Activated CD4-positive, alpha-beta T cell treated with anti-CD3 and anti-CD28 coated beads, Interleukin-2, amount 50 U/mL, for 16 hours (primary cell): ENCODE data around the gene IFIT3.
"Not testable (repeated sequence)": the region's sequence is repeated elsewhere in the genome, so short reads cannot be mapped to it uniquely, and the experiment has no call there.

Source experiments
- DNase-seq: peaks from one replicate; pipeline ENCODE4 v3.0.0-alpha.2; 2020

The IFIT3 gene

DNA sequence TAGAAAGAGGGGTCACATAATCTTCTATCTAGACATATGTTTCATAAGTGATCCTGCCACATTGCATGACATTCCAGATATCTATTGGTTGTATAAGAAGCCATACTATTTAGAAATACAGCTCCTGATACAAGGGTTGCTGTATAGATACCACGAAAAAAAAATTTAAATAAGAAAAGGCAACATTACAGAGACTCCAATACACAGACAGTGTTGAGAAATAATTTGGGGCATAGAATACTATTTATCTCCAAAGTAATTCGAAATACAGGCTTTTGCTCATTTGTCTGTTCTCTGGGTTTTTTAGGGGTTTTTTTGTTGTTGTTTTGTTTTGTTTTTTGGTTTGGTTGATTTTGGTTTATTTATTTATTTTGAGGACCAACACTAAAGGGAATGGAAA is 23.4 kb upstream of the IFIT3 start:
- DNase-seq, result no peak

DNA sequence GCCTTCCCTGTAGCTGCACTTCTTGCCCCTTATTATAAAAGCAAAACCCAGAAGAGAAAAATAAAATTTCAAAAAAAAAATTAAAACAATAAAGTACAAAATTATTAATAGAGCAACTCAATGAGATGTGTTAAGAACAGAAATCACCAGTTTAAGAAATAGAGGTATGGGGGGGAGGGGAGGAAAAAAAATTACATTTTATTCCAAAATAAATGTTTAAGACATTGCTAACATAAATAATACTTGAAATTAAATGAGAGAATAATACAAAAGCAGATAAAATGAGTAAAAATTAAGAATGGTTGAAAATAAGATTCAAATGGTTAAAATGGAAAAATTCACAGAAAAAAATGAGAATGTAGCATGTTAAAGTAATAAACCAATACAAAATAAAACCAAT is 22.9 kb upstream of the IFIT3 start:
- DNase-seq, result no peak

DNA sequence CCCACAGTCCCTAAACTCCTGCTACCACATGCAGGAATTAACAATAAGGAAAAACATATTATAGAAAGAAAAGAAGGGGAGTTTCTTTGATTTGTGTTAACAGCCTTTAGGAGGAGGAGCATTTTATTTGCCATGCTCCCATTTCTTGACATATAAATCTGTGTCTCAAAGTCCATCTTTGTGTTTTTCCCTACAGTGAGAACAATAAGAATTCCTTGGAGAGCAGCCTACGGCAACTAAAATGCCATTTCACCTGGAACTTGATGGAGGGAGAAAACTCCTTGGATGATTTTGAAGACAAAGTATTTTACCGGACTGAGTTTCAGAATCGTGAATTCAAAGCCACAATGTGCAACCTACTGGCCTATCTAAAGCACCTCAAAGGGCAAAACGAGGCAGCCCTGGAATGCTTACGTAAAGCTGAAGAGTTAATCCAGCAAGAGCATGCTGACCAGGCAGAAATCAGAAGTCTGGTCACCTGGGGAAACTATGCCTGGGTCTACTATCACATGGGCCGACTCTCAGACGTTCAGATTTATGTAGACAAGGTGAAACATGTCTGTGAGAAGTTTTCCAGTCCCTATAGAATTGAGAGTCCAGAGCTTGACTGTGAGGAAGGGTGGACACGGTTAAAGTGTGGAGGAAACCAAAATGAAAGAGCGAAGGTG is 21.9 kb upstream of the IFIT3 start:
- DNase-seq, result no peak

DNA sequence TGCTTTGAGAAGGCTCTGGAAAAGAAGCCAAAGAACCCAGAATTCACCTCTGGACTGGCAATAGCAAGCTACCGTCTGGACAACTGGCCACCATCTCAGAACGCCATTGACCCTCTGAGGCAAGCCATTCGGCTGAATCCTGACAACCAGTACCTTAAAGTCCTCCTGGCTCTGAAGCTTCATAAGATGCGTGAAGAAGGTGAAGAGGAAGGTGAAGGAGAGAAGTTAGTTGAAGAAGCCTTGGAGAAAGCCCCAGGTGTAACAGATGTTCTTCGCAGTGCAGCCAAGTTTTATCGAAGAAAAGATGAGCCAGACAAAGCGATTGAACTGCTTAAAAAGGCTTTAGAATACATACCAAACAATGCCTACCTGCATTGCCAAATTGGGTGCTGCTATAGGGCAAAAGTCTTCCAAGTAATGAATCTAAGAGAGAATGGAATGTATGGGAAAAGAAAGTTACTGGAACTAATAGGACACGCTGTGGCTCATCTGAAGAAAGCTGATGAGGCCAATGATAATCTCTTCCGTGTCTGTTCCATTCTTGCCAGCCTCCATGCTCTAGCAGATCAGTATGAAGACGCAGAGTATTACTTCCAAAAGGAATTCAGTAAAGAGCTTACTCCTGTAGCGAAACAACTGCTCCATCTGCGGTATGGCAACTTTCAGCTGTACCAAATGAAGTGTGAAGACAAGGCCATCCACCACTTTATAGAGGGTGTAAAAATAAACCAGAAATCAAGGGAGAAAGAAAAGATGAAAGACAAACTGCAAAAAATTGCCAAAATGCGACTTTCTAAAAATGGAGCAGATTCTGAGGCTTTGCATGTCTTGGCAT is 21.1 kb upstream of the IFIT3 start:
- no peak for DNase-seq

DNA sequence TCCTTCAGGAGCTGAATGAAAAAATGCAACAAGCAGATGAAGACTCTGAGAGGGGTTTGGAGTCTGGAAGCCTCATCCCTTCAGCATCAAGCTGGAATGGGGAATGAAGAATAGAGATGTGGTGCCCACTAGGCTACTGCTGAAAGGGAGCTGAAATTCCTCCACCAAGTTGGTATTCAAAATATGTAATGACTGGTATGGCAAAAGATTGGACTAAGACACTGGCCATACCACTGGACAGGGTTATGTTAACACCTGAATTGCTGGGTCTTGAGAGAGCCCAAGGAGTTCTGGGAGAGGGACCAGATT is 20.6 kb upstream of the IFIT3 start:
- no peak for DNase-seq

DNA sequence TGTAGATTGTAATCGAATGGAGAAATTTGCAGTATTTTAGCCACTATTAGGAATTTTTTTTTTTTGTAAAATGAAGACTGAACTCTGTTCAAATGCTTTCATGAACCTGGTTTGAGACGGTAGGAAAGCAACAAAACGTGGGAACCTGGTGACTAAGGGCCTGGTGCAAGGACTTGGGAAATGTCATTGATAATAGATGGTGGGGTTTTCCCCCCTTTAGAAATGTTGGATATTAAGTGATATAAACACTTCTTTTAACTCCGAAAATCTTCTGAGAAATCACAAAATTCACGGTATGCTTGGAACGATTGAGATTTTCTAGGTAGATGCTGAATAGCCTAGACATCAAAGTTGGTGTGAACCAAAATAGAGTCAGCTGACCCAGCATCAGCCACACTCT is 19.5 kb upstream of the IFIT3 start:
- no peak for DNase-seq

DNA sequence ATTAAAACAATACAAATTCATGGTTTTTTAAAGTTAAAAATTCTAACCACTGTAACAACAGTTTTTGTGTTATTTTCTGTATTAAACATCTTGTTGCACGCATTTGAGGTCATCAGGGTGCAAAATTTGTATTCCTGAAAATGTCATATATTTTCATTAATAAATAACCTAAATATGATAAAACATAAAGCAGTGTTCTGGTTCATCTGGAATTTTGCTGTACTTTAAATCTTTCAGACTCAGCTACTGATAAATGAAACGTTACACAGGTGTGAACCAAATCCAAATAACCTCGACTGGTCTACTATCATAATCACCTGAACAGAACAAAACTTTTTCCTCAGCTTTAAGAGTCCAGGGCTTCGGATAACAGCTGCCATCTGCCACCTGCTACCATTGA is 19.1 kb upstream of the IFIT3 start:
- no peak for DNase-seq

DNA sequence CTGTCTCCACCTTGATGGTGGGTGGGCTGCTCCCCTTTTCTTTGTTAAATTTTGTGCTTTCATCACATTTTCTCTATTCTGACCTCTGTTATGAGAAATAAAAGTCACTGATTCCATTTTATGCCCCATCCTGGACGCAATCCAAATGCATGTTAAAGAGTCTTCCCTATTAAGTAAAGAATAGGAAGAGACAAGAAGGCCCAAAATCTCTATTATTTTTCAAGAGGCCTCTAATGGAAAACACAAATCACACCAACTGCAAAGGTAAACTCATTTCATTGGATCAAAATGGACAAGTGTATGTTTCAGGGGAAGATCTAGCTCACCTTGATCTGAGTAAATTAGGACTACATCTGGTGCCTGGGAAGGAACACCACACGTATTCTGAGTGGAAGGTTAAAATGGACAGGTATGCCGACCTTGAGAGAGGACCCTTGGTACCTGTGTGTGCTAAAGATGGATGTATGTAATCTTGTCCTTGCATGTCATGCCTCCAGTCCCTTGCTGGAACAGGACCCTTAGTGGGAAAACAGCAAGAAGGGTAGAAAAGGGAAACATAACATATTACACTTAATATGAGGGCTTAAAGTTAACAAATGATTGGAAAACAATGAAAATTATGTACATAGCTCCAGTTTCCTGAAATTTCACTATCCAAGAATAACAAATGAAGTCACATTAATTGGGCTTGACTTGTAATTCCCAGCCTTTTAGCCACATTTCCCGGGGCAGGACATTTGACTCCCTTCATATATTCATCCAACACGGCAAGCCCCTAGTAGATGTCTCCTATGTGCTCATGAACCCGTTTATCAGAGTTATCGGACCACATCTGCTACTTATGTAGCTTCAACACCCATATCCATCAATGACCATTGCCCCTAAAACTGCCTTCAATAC is 18.4 kb upstream of the IFIT3 start:
- DNase-seq, result no peak

DNA sequence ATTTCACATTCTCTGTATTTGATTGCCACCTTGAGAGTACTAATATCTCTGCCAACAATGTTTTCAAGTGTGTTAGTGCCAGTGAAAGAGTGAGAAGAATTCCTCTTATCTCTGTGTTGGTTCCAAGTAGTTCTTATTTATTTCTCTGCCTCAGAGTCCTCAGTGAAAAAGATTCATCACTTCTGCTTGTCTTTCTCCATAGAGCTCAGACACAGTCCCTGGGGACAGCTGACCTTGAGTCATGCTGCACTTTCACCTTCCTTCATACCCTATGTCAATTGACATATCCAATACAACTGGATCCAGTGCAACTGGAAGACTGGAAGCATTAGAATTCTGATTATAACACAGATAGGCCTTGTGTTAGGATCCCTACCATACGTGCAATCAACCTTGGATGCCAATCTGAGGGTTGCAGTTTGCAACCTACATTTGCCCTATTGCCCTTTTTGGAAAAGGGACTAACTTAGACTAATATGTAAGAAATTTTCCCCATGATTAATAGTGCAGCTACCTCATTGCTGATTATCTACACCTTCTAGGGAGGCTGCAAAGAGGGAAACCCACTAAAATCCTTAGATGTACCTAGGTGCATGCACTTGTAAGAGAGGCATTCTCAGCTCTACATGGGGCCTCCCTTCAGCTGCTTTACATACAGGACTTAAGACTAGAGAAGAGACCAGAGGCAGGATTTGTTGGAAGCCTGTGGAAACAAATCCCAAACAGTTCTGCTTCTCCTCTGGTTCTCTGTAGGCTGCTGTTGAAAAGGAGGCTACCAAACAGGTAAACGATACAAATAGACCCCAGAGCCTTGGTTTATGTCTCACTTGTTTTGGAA is 17.5 kb upstream of the IFIT3 start:
- no peak for DNase-seq

DNA sequence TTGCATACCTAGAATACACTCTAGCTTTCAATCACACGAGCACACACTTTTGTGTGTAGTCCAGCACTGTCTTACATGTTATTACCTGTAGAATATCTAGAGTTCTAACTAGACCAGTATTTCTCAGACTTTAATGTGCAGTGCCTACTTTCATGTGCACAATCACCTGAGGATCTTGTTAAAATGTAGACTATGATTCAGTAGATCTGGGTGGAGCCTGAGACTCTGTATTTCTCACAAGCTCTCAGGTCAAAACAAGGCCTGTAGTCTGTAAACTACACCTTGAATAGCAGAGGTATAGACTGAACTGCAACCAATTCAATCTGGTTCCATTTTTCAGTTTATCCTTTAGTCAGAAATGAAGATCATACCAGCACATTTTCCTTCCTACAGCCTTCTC is 14.8 kb upstream of the IFIT3 start:
- DNase-seq, result no peak

DNA sequence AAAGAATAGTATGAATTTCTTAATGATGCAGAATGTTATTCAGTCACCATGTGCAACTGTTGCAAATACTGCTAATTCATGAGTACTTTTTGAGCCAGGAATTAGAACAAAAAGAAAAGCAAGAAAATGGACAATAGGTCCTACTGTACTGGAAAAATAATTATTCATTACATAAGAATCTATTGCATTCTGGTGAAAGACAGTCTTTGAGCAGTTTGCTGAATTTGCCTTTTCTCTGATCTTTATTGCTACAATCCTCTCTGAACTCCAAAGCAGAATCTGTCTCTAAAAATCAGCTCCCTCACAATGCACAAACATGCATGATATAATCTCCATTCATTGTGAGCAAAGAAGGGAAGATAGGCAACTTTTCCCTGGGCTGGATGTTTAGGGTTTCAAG is 13.1 kb upstream of the IFIT3 start:
- no peak for DNase-seq

DNA sequence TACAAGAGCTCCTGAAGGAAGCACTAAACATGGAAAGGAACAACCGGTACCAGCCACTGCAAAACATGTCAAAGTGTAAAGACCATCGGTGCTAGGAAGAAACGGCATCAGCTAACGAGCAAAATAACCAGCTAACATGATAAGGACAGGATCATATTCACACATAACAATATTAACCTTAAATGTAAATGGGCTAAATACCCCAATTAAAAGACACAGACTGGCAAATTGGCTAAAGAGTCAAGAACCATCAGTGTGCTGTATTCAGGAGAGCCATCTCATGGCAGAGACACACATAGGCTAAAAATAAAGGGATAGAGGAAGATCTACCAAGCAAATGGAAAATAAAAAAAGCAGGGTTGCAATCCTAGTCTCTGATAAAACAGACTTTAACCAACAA is 9.8 kb upstream of the IFIT3 start:
- not testable (repeated sequence) for DNase-seq

DNA sequence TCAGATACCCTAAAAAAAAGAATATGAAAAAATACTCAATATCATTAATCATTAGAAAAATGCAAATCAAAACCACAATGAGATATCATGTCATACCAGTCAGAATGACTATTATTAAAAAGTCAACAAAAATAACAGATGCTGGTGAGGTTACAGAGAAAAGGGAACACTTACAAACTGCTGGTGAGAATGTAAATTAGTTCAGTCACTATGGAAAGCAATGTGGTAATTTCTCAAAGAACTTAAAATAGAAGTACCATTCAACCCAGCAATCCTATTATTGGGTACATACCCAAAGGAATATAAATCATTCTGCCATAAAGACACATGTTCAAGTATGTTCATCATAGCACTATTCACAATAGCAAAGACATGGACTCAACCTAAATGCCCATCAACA is 2.7 kb upstream of the IFIT3 start:
- not testable (repeated sequence) for DNase-seq

DNA sequence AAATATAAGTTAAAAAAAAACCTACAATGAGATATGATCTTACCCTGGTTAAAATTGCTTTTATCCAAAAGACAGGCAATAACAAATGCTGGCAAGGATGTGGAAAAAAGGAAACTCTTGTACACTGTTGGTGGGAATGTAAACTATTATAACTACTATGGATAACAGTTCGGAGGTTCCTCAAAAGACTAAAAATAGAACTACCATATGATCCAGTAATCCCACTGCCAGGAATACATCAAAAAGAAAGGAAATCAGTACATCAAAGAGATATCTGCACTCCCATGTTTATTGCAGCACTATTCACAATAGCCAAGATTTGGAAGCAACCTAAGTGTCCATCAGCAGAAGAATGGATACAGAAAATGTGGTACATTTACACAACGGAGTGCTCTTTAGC is 1.9 kb upstream of the IFIT3 start:
- not testable (repeated sequence) for DNase-seq

DNA sequence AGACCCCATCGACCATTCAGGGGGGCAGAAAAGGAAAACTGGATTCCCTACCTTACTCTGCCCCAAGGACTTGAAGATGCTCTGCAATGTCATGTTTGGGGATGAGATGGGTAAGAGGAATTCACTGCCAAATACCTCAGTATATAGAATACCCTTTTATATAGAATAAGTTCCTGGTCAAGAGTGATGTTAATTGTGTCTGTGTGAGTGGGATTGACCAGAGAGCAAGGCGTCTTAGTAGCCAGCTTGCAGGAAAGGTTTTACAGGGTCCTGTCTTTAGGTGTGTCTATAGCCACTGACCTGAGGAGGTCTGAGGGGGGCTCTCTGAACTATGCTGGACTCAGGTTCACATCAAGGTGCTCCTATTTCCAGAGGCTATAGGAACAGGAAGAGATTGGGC is 1.4 kb downstream of the IFIT3 start:
- DNase-seq, result no peak

DNA sequence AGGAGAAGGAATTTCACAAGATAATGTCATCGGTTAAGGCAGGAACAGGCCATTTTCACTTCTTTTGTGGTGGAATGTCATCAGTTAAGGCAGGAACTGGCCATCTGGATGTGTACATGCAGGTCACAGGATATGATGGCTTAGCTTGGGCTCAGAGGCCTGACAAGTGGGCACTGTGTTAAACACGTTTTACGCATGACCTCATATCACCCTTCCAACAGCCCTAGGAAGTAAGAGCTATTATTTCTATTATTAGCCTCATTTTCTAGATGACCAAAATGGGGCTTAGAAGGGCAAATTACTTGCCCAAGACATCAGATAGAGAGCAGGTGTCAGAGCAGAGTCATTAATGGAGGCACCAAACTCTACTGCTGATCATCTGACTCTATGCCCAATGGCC is 2.2 kb downstream of the IFIT3 start:
- DNase-seq, result not testable (repeated sequence)

DNA sequence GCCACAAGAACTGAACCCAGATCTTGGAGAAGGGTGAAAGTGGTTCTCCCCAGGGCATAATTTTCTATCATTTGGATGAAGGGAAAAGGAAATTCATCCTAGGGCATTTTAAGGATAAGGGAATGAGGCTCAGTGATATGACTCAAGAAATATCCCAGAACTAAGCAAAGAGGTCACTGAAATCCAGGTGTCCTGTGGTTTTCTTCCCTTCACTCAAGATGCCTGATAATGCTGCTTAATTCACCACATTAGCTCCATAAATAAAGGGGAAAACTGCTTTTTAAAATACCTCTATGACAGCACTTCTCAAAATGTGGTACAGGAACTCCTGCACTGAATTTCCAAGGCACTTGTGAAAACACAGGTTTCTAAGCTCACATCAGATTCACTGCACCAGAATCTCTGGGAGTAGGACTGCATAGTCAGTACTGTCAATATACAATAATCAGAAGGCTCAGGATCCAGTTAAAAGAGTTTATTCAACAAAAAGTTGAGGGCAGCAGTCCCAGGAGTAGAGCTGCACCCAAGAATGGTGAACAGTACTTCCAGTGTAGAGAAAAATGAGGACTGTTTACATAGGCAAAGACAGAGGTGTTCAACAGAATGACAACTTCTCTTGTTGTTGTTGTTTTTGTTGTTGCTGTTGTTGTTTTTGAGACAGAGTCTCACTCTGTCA is 2.9 kb downstream of the IFIT3 start:
- DNase-seq, result no peak

DNA sequence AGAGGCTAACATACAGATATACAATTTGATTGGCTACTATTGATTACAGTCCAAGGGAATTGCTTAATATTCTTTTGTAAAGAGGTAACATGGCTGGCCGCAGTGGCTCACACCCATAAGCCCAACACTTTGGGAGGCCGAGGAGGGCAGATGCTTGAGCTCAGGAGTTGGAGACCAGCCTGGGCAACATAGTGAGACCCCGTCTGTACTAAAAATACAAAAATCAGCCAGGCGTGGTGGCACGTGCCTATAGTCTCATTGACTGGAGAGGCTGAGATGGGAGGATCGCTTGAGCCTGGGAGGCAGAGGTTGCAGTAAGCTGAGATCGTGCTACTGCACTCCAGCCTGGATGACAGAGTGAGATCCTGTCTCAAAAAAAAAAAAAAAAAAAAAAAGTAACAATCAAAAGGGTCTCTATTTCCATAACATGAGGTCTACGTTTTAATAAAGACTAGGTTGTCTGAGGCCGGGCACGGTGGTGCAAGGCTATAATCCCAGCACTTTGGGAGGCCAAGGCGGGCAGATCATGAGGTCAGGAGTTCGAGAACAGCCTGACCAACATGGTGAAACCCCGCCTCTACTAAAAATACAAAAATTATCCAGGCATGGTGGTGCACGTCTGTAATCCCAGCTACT is 3.8 kb downstream of the IFIT3 start:
- DNase-seq, result not testable (repeated sequence)

DNA sequence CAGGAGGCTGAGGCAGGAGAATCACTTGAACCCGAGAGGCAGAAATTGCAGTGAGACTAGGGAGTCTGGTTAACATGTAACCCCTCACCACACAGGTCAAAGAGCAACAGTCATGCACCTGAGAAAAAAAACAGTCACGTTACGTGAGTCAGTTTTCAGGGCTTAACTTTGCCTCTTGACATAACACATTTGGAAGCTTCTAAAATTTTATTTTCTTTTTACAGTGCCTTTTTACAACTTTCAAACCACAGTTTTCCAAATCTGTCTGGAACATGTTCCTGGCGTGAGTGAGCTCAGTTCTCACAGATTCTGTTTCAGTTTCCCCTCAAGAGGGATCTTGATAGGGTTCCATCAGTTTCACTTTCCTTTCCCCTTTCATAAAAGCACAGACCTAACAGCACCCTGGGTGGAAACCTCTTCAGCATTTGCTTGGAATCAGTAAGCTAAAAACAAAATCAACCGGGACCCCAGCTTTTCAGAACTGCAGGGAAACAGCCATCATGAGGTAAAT is 4.4 kb downstream of the IFIT3 start:
- peak; percentile 51 for DNase-seq

DNA sequence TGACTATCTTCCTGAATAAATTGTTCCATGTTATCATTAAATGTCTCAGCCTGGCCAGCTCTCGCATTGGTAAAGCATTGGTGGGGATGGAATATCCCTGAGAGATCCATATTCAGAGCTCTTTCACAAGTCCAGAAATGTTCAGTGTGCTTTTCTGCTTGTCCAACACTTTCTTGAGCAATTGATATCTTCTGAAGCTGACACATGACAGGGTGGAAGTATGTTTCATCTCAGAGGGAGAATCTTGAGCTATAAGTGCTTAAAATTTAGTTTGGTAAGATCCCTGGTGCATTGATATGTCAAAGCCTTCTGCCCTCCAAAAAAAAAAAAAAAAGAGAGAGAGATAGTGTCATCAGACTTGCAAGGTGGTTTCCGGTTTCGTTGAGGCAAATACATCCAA is 7.4 kb downstream of the IFIT3 start:
- no peak for DNase-seq

DNA sequence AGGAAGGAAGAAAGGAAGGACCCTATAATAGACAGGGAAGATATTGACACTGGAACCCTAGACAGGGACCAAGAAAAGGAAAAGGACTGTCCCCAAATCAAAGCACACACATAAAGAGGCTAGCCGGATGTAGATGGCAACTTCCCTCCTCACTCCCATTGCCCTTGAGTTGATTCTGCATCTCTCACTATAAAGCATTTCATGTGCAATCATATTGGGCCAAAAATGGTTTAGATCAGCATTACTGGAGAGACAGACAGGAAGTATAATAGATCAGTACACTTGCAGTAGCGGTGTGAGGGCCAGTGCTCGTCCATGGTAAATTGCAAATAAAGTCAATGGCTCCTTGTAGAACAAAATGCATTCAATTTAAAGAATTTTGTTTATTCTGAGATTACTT is 8.4 kb downstream of the IFIT3 start:
- DNase-seq, result no peak

DNA sequence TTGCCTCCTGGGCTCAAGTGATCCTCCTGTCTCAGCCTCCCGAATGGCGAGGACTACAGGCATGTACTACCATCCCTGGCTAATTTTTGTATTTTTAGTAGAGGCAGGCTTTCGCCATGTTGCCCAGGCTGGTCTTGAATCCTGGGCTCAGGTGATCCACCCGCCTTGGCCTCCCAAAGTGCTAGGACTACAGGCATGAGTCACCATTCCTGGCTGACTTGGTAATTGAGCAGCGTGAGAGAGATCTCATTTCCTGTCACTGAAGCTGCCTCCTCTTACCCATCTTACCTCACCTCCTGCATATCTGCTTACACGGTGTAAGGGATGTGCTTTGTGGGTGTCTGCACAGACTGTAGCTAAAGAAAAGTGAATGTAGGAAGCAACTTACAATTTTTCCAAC is 9.7 kb downstream of the IFIT3 start:
- DNase-seq, result peak; percentile 66
